ENCODE measurements around the gene ZNF414.
A peak's percentile ranks its signal among the peaks of the same experiment; 100 is the strongest.

ZNF414 gene

GRCh38 chr19:8536282-8536681, 22.3 kb upstream of the ZNF414 start:
- Histone ChIP-seq H3K4me2 (ENCODE audit: low read length) (no peak overlapping the region), H3K9ac (ENCODE audit: low read depth, low read length) (no peak overlapping the region), H3K4me3 (ENCODE audit: low read length) (no peak overlapping the region), H3K9me3 (replicated peaks; ENCODE audit: low read length) (no peaks in the 10 kb centered on the region), H3K4me1 (ENCODE audit: control insufficient read depth, insufficient read depth, low read length) (peaks cover 3% of the 10 kb centered on the region), H3K27me3 (ENCODE audit: control insufficient read depth, insufficient read depth, low read length) (no peaks in the 10 kb centered on the region), H3K36me3 (ENCODE audit: insufficient read depth, low read length) (no peaks in the 10 kb centered on the region)

DNA sequence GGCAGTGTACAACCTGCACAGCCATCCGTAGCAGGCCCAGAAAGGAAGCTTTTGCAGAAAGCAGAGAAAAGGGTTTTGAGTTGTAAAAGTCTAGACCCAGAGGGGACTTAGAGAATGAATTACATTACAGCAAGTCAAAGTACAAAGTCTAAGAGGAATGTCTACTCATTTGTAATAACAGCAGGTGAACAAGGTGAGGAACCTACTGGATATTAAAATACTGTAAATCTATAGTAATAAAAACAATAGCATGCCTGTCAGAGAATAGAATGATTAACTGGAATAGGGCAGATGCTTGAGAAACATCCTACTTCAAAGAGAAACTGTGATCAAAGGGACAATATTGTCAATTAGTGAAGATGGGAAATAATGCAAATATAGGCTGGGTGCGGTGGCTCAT, 18.3 kb upstream of the ZNF414 start:
- no peaks in the 10 kb centered on the region for H3K36me3 ChIP-seq (ENCODE audit: insufficient read depth, low read length)
- H3K9me3 ChIP-seq (replicated peaks; ENCODE audit: low read length): no peaks in the 10 kb centered on the region
- H3K4me1 ChIP-seq (ENCODE audit: control insufficient read depth, insufficient read depth, low read length): no peaks in the 10 kb centered on the region
- no peak overlapping the region for H3K4me2 ChIP-seq (ENCODE audit: low read length)
- no peak overlapping the region for H3K4me3 ChIP-seq (ENCODE audit: low read length)
- H3K27me3 ChIP-seq (ENCODE audit: control insufficient read depth, insufficient read depth, low read length): no peaks in the 10 kb centered on the region
- H3K9ac ChIP-seq (ENCODE audit: low read depth, low read length): no peak overlapping the region

- Histone ChIP-seq H3K27me3 (ENCODE audit: control insufficient read depth, insufficient read depth, low read length) (no peaks in the 10 kb centered on the region), H3K4me1 (ENCODE audit: control insufficient read depth, insufficient read depth, low read length) (peaks cover 5% of the 10 kb centered on the region), H3K4me3 (ENCODE audit: low read length) (no peak overlapping the region), H3K4me2 (ENCODE audit: low read length) (no peak overlapping the region), H3K9ac (ENCODE audit: low read depth, low read length) (no peak overlapping the region), H3K36me3 (ENCODE audit: insufficient read depth, low read length) (no peaks in the 10 kb centered on the region), H3K9me3 (replicated peaks; ENCODE audit: low read length) (no peaks in the 10 kb centered on the region)
Observed at GRCh38 chr19:8531470-8531869, 17.5 kb upstream of the ZNF414 start.

GRCh38 chr19:8530061-8530679, 16.2 kb upstream of the ZNF414 start:
- Histone ChIP-seq H3K4me1 (ENCODE audit: control insufficient read depth, insufficient read depth, low read length) (peaks cover 6% of the 10 kb centered on the region), H3K36me3 (ENCODE audit: insufficient read depth, low read length) (no peaks in the 10 kb centered on the region), H3K27me3 (ENCODE audit: control insufficient read depth, insufficient read depth, low read length) (no peaks in the 10 kb centered on the region), H3K9ac (ENCODE audit: low read depth, low read length) (no peak overlapping the region), H3K4me2 (ENCODE audit: low read length) (no peak overlapping the region), H3K9me3 (replicated peaks; ENCODE audit: low read length) (no peaks in the 10 kb centered on the region), H3K4me3 (ENCODE audit: low read length) (no peak overlapping the region)

- Histone ChIP-seq H3K27me3 (ENCODE audit: control insufficient read depth, insufficient read depth, low read length) (no peaks in the 10 kb centered on the region), H3K9ac (ENCODE audit: low read depth, low read length) (no peak overlapping the region), H3K9me3 (replicated peaks; ENCODE audit: low read length) (no peaks in the 10 kb centered on the region), H3K4me2 (ENCODE audit: low read length) (no peak overlapping the region), H3K4me3 (ENCODE audit: low read length) (no peak overlapping the region), H3K4me1 (ENCODE audit: control insufficient read depth, insufficient read depth, low read length) (peaks cover 10% of the 10 kb centered on the region), H3K36me3 (ENCODE audit: insufficient read depth, low read length) (no peaks in the 10 kb centered on the region)
Observed at GRCh38 chr19:8529369-8530006, 15.5 kb upstream of the ZNF414 start.

- H3K4me3 ChIP-seq (ENCODE audit: low read length): no peak overlapping the region
- no peaks in the 10 kb centered on the region for H3K36me3 ChIP-seq (ENCODE audit: insufficient read depth, low read length)
- H3K9me3 ChIP-seq (replicated peaks; ENCODE audit: low read length): no peaks in the 10 kb centered on the region
- H3K9ac ChIP-seq (ENCODE audit: low read depth, low read length): no peak overlapping the region
- no peak overlapping the region for H3K4me2 ChIP-seq (ENCODE audit: low read length)
- peaks cover 10% of the 10 kb centered on the region for H3K4me1 ChIP-seq (ENCODE audit: control insufficient read depth, insufficient read depth, low read length)
- H3K27me3 ChIP-seq (ENCODE audit: control insufficient read depth, insufficient read depth, low read length): no peaks in the 10 kb centered on the region
Observed at GRCh38 chr19:8528500-8528899, 14.5 kb upstream of the ZNF414 start.

GRCh38 chr19:8526345-8527091, 12.6 kb upstream of the ZNF414 start:
- H3K4me1 ChIP-seq (ENCODE audit: control insufficient read depth, insufficient read depth, low read length): peaks cover 10% of the 10 kb centered on the region

DNA sequence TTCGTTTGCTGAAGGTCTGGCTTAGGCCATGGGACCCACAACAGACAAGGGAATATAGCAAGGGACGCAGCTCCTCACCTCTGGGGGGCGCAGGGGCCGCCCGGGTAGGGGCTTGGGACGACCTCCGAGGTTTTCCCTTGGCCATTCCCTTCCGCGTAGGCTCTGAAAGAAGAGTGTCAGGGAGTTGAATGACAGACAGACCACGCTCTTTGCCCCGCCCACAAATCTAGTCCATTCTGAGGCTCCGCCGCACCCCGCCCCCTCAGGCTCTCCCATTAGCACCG, 11.4 kb upstream of the ZNF414 start:
- H3K4me1 ChIP-seq (ENCODE audit: control insufficient read depth, insufficient read depth, low read length): peaks cover 10% of the 10 kb centered on the region
- no peaks in the 10 kb centered on the region for H3K27me3 ChIP-seq (ENCODE audit: control insufficient read depth, insufficient read depth, low read length)
- H3K36me3 ChIP-seq (ENCODE audit: insufficient read depth, low read length): no peaks in the 10 kb centered on the region
- H3K4me2 ChIP-seq (ENCODE audit: low read length): peak overlapping the region; percentile 86
- peak overlapping the region; percentile 77 for H3K9ac ChIP-seq (ENCODE audit: low read depth, low read length)
- H3K9me3 ChIP-seq (replicated peaks; ENCODE audit: low read length): no peaks in the 10 kb centered on the region
- H3K4me3 ChIP-seq (ENCODE audit: low read length): peak overlapping the region; percentile 68

More at GRCh38 chr19:8526345-8527091, 12.6 kb upstream of the ZNF414 start:
- Histone ChIP-seq H3K4me2 (ENCODE audit: low read length) (peak overlapping the region; percentile 87), H3K9ac (ENCODE audit: low read depth, low read length) (peak overlapping the region; percentile 87), H3K27me3 (ENCODE audit: control insufficient read depth, insufficient read depth, low read length) (no peaks in the 10 kb centered on the region), H3K36me3 (ENCODE audit: insufficient read depth, low read length) (no peaks in the 10 kb centered on the region), H3K9me3 (replicated peaks; ENCODE audit: low read length) (no peaks in the 10 kb centered on the region), H3K4me3 (ENCODE audit: low read length) (peak overlapping the region; percentile 87)

- Histone ChIP-seq H3K27me3 (ENCODE audit: control insufficient read depth, insufficient read depth, low read length) (no peaks in the 10 kb centered on the region), H3K36me3 (ENCODE audit: insufficient read depth, low read length) (no peaks in the 10 kb centered on the region), H3K4me2 (ENCODE audit: low read length) (no peak overlapping the region), H3K4me1 (ENCODE audit: control insufficient read depth, insufficient read depth, low read length) (peaks cover 13% of the 10 kb centered on the region), H3K4me3 (ENCODE audit: low read length) (no peak overlapping the region), H3K9ac (ENCODE audit: low read depth, low read length) (no peak overlapping the region), H3K9me3 (replicated peaks; ENCODE audit: low read length) (no peaks in the 10 kb centered on the region)
Observed at GRCh38 chr19:8519388-8519787, 5.4 kb upstream of the ZNF414 start.

DNA sequence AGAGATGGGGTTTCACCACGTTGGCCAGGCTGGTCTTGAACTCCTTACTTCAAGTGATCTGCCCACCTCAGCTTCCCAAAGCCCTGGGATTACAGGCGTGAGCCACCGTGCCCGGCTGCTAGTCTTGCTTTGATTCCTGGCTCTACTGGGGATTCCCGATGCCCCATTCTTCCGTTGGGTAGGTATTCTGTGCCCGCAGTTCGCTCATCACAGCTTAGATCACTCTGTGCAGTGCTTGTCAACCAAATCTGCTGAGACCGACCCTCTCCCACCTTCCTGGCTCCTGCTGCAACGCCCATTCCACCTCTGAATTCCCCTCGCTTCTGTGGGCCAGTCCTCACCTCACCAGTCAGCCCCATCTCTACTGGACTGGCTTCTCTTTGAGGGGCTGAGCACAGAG, 4.6 kb upstream of the ZNF414 start:
- Histone ChIP-seq H3K9me3 (replicated peaks; ENCODE audit: low read length) (no peaks in the 10 kb centered on the region), H3K9ac (ENCODE audit: low read depth, low read length) (no peak overlapping the region), H3K36me3 (ENCODE audit: insufficient read depth, low read length) (no peaks in the 10 kb centered on the region), H3K4me2 (ENCODE audit: low read length) (no peak overlapping the region), H3K4me1 (ENCODE audit: control insufficient read depth, insufficient read depth, low read length) (peaks cover 16% of the 10 kb centered on the region), H3K27me3 (ENCODE audit: control insufficient read depth, insufficient read depth, low read length) (no peaks in the 10 kb centered on the region), H3K4me3 (ENCODE audit: low read length) (no peak overlapping the region)

DNA sequence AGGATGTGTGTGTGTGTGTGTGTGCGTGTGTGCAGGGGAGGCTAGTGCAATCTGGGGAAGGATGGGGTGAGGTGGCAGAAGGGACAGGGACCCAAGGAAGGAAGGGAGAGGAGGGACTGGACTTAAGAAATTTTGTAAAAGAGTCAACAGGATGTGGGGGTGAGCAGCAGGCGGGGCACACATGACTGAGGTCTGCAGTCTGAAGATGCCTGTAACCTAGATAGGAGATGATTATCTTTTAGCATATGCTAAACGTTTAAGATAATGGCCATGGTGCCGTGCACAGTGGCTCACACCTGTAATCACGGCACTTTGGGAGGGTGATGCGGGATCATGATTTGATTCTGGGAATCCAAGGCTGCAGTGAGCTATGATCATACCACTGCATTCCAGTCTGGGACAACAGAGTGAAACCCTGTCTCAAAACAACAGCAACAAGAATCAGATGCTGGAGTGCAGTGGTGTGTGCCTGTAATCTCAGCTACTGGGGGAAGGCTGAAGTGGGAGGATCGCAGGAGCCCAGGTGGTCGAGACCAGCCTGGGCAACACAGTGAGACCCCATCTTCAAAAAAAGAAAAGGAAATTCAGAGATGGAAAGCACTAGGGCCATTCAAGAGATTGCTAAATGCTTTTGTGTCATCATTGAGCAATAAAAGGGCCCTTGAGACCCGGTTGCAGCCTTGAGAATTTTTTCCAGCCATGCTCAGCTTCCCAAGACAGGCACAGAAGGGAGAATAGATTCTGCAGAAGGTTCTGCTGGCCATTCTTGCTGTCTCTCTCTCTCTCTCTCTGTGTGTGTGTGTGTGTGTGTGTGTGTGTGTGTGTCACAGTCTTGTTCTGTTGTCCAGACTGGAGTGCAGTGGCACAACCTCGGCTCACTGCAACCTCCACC, 3.8 kb upstream of the ZNF414 start:
- Histone ChIP-seq H3K9me3 (replicated peaks; ENCODE audit: low read length) (no peaks in the 10 kb centered on the region), H3K27me3 (ENCODE audit: control insufficient read depth, insufficient read depth, low read length) (no peaks in the 10 kb centered on the region), H3K4me2 (ENCODE audit: low read length) (no peak overlapping the region), H3K4me3 (ENCODE audit: low read length) (no peak overlapping the region), H3K4me1 (ENCODE audit: control insufficient read depth, insufficient read depth, low read length) (peaks cover 24% of the 10 kb centered on the region), H3K36me3 (ENCODE audit: insufficient read depth, low read length) (no peaks in the 10 kb centered on the region), H3K9ac (ENCODE audit: low read depth, low read length) (no peak overlapping the region)

All from skeletal muscle satellite cell (primary cell).